ENCODE results near the gene TMEM134. TPM values are rescaled to one million over a fixed set of nuclear protein-coding genes. Genes with fewer than 3 reads are reported as not detected.

TMEM134 gene
- total RNA-seq, 1 experiment from 2014 or later = 34.9 TPM

GRCh38 chr11:67504005-67504949 is 35.2 kb upstream of the TMEM134 start:
- Histone ChIP-seq H3K27me3 (ENCODE audit: control insufficient read depth, insufficient read depth, low read length) (peaks cover 6% of the 10 kb centered on the region; the same call in 1 of the 2 replicates), H3K4me3 (ENCODE audit: insufficient read depth, low read depth, low read length) (peak overlapping the region; percentile 85), H3K36me3 (replicated peaks; ENCODE audit: control insufficient read depth, insufficient read depth, low read length) (peaks cover 4% of the 10 kb centered on the region)
- peak; percentile 94 for DNase-seq

GRCh38 chr11:67503119-67504004 is 34.3 kb upstream of the TMEM134 start:
- H3K27me3 ChIP-seq (ENCODE audit: control insufficient read depth, insufficient read depth, low read length) = peaks cover 6% of the 10 kb centered on the region; the same call in 1 of the 2 replicates
- no peak for DNase-seq
- H3K4me3 ChIP-seq (ENCODE audit: insufficient read depth, low read depth, low read length) = peak overlapping the region; percentile 85
- peaks cover 4% of the 10 kb centered on the region for H3K36me3 ChIP-seq (replicated peaks; ENCODE audit: control insufficient read depth, insufficient read depth, low read length)

GRCh38 chr11:67502328-67502979 is 33.4 kb upstream of the TMEM134 start:
- Histone ChIP-seq H3K36me3 (replicated peaks; ENCODE audit: control insufficient read depth, insufficient read depth, low read length) (peaks cover 4% of the 10 kb centered on the region), H3K4me3 (ENCODE audit: insufficient read depth, low read depth, low read length) (no peak overlapping the region), H3K27me3 (ENCODE audit: control insufficient read depth, insufficient read depth, low read length) (peaks cover 6% of the 10 kb centered on the region; the same call in 1 of the 2 replicates)
- peak; percentile 54 for DNase-seq

- H3K27me3 ChIP-seq (ENCODE audit: control insufficient read depth, insufficient read depth, low read length) = peaks cover 6% of the 10 kb centered on the region; the same call in 1 of the 2 replicates
- H3K36me3 ChIP-seq (replicated peaks; ENCODE audit: control insufficient read depth, insufficient read depth, low read length) = peaks cover 5% of the 10 kb centered on the region
- H3K4me3 ChIP-seq (ENCODE audit: insufficient read depth, low read depth, low read length) = no peak overlapping the region
- DNase-seq = peak; percentile 23
Observed at GRCh38 chr11:67501854-67502253, 32.8 kb upstream of the TMEM134 start.

GRCh38 chr11:67500831-67501715 is 32.0 kb upstream of the TMEM134 start:
- Histone ChIP-seq H3K36me3 (replicated peaks; ENCODE audit: control insufficient read depth, insufficient read depth, low read length) (peaks cover 6% of the 10 kb centered on the region), H3K27me3 (ENCODE audit: control insufficient read depth, insufficient read depth, low read length) (peaks cover 6% of the 10 kb centered on the region; the same call in 1 of the 2 replicates), H3K4me3 (ENCODE audit: insufficient read depth, low read depth, low read length) (no peak overlapping the region)
- DNase-seq = peak; percentile 22

- Histone ChIP-seq H3K4me3 (ENCODE audit: insufficient read depth, low read depth, low read length) (no peak overlapping the region), H3K36me3 (replicated peaks; ENCODE audit: control insufficient read depth, insufficient read depth, low read length) (peaks cover 6% of the 10 kb centered on the region), H3K27me3 (ENCODE audit: control insufficient read depth, insufficient read depth, low read length) (peaks cover 6% of the 10 kb centered on the region; the same call in 1 of the 2 replicates)
- no peak for DNase-seq
Observed at GRCh38 chr11:67500484-67500821, 31.4 kb upstream of the TMEM134 start.

GRCh38 chr11:67499808-67500483 is 30.9 kb upstream of the TMEM134 start:
- peaks cover 6% of the 10 kb centered on the region; the same call in 1 of the 2 replicates for H3K27me3 ChIP-seq (ENCODE audit: control insufficient read depth, insufficient read depth, low read length)
- peak; percentile 55 for DNase-seq
- H3K4me3 ChIP-seq (ENCODE audit: insufficient read depth, low read depth, low read length) = no peak overlapping the region

GRCh38 chr11:67498544-67498972 is 29.5 kb upstream of the TMEM134 start:
- peaks cover 2% of the 10 kb centered on the region; the same call in 1 of the 2 replicates for H3K27me3 ChIP-seq (ENCODE audit: control insufficient read depth, insufficient read depth, low read length)
- DNase-seq = no peak
- peaks cover 6% of the 10 kb centered on the region for H3K36me3 ChIP-seq (replicated peaks; ENCODE audit: control insufficient read depth, insufficient read depth, low read length)
- H3K4me3 ChIP-seq (ENCODE audit: insufficient read depth, low read depth, low read length) = no peak overlapping the region

More at GRCh38 chr11:67499808-67500483, 30.9 kb upstream of the TMEM134 start:
- peaks cover 6% of the 10 kb centered on the region for H3K36me3 ChIP-seq (replicated peaks; ENCODE audit: control insufficient read depth, insufficient read depth, low read length)

- H3K4me3 ChIP-seq (ENCODE audit: insufficient read depth, low read depth, low read length) = no peak overlapping the region
- peaks cover 6% of the 10 kb centered on the region for H3K36me3 ChIP-seq (replicated peaks; ENCODE audit: control insufficient read depth, insufficient read depth, low read length)
- no peaks in the 10 kb centered on the region for H3K27me3 ChIP-seq (ENCODE audit: control insufficient read depth, insufficient read depth, low read length)
- peak; percentile 55 for DNase-seq
Observed at GRCh38 chr11:67497656-67498291, 28.7 kb upstream of the TMEM134 start.

- no peaks in the 10 kb centered on the region for H3K27me3 ChIP-seq (ENCODE audit: control insufficient read depth, insufficient read depth, low read length)
- no peak overlapping the region for H3K4me3 ChIP-seq (ENCODE audit: insufficient read depth, low read depth, low read length)
- peak; percentile 50 for DNase-seq
- peaks cover 3% of the 10 kb centered on the region for H3K36me3 ChIP-seq (replicated peaks; ENCODE audit: control insufficient read depth, insufficient read depth, low read length)
Observed at GRCh38 chr11:67496113-67496512, 27.1 kb upstream of the TMEM134 start.

- DNase-seq = no peak
- H3K4me3 ChIP-seq (ENCODE audit: insufficient read depth, low read depth, low read length) = no peak overlapping the region
- H3K27me3 ChIP-seq (ENCODE audit: control insufficient read depth, insufficient read depth, low read length) = no peaks in the 10 kb centered on the region
- peaks cover 2% of the 10 kb centered on the region for H3K36me3 ChIP-seq (replicated peaks; ENCODE audit: control insufficient read depth, insufficient read depth, low read length)
Observed at GRCh38 chr11:67495234-67496005, 26.4 kb upstream of the TMEM134 start.
